PC-3 (cell line): ENCODE data around the gene ICA1L. TPM values are rescaled to one million over a fixed set of nuclear protein-coding genes. Genes with fewer than 3 reads are reported as not detected.
"Not testable (repeated sequence)": the region's sequence is repeated elsewhere in the genome, so short reads cannot be mapped to it uniquely, and the experiment has no call there.

Source experiments
- ATAC-seq: fragments of 200-7000 bp; cut with Tn5 transposase; 2 replicates; pipeline ENCODE4 v1.9.1; 2020; ENCODE audit warnings: mild to moderate bottlenecking, moderate library complexity
- BruUV-seq: library from RNA; stranded (reverse); fragments of 400-500 nt; replicated peaks from 2 replicates; lab custom pipeline; 2021; lab: Mats Ljungman, UMichigan
- CTCF ChIA-PET: fragments of 300-600 bp; sonication (Branson Sonifier 250); formaldehyde crosslinking; loops from one replicate; lab custom pipeline; 2022; ENCODE audit warnings: antibody characterized with exemption; lab: Charles Lee
- POLR2A ChIA-PET: fragments of 300-600 bp; sonication (Branson Sonifier 250); formaldehyde crosslinking; loops from one replicate; lab custom pipeline; 2022; ENCODE audit warnings: antibody characterized with exemption; ENCODE audit not compliant: unreplicated experiment; lab: Charles Lee
- DNase-seq: peaks from one replicate; pipeline ENCODE4 v3.0.0-alpha.2; 2015
- H2AFZ ChIP-seq: fragments of 300-600 bp; sonication (generic); 2 replicates; pipeline ENCODE4 v1.6.0; 2016; ENCODE audit warnings: antibody characterized with exemption, low read length
- H3F3A ChIP-seq: fragments of 300-600 bp; sonication (generic); one replicate; pipeline ENCODE4 v1.6.0; 2017; ENCODE audit warnings: antibody characterized with exemption, low read length, control low read depth, mild to moderate bottlenecking; ENCODE audit not compliant: unreplicated experiment
- H3K27ac ChIP-seq: fragments of 300-600 bp; sonication (generic); 2 replicates; pipeline ENCODE4 v1.5.1; 2016; ENCODE audit warnings: mild to moderate bottlenecking, low read length
- H3K27me3 ChIP-seq: fragments of 300-600 bp; sonication (generic); 2 replicates; pipeline ENCODE4 v1.6.1; 2016; ENCODE audit warnings: low read length, mixed read lengths
- H3K36me3 ChIP-seq: fragments of 300-600 bp; sonication (generic); 2 replicates; pipeline ENCODE4 v1.6.1; 2016; ENCODE audit warnings: low read depth, mixed run types, low read length, mixed read lengths
- H3K4me1 ChIP-seq: fragments of 300-600 bp; sonication (generic); 2 replicates; pipeline ENCODE4 v1.5.1; 2016; ENCODE audit warnings: low read length; ENCODE audit not compliant: insufficient read depth
- H3K4me2 ChIP-seq: fragments of 300-600 bp; sonication (generic); 2 replicates; pipeline ENCODE4 v1.6.0; 2016; ENCODE audit warnings: low read length
- H3K4me3 ChIP-seq: fragments of 300-600 bp; sonication (generic); 2 replicates; pipeline ENCODE4 v1.5.1; 2016; ENCODE audit warnings: mild to moderate bottlenecking, low read length, mixed read lengths
- H3K79me2 ChIP-seq: fragments of 300-600 bp; sonication (generic); 2 replicates; pipeline ENCODE4 v1.6.1; 2017; ENCODE audit warnings: low read length, mixed read lengths
- H3K9ac ChIP-seq: fragments of 300-600 bp; sonication (generic); 2 replicates; pipeline ENCODE4 v1.6.0; 2016; ENCODE audit warnings: mild to moderate bottlenecking, low read length
- H3K9me2 ChIP-seq: fragments of 300-600 bp; sonication (generic); replicated peaks from 2 replicates; pipeline ENCODE4 v1.6.1; 2016; ENCODE audit warnings: mixed run types, low read length, mixed read lengths
- H3K9me3 ChIP-seq: fragments of 300-600 bp; sonication (generic); 2 replicates; pipeline ENCODE4 v1.6.1; 2016; ENCODE audit warnings: low read length, mixed read lengths
- H4K20me1 ChIP-seq: fragments of 300-600 bp; sonication (generic); 2 replicates; pipeline ENCODE4 v1.6.1; 2016; ENCODE audit warnings: low read length, mixed read lengths
- EZH2 ChIP-seq: fragments of 300-600 bp; sonication (generic); IDR thresholded peaks from one replicate; pipeline ENCODE4 v1.6.1; 2017; ENCODE audit warnings: antibody characterized with exemption, mild to moderate bottlenecking, low read length; ENCODE audit not compliant: unreplicated experiment
- EZH2phosphoT487 ChIP-seq: fragments of 300-600 bp; sonication (generic); IDR thresholded peaks from 2 replicates; pipeline ENCODE4 v1.6.1; 2018; ENCODE audit warnings: mild to moderate bottlenecking, antibody characterized with exemption, low read length, borderline replicate concordance
- intact Hi-C: fragments of 100-400 bp; cut with micrococcal nuclease; formaldehyde crosslinking; loops from 2 replicates; pipeline ENCODE4 v1.9.0; 2023
- total RNA-seq: library from RNA; depleted of rRNA; stranded (reverse); fragments of >200 nt; gene quantifications from 2 replicates; pipeline ENCODE4 v1.2.3, GENCODE V29; 2014
- TF ChIP-seq, protein P1 (sequence below): fragments of 300-600 bp; sonication (generic); conservative IDR thresholded peaks from 2 replicates; pipeline ENCODE4 v1.5.1; 2017; ENCODE audit warnings: antibody characterized with exemption, low read depth, mild to moderate bottlenecking, low read length

Gene ICA1L
- total RNA-seq, 1 experiment from 2014 or later: 2.5 TPM

DNA sequence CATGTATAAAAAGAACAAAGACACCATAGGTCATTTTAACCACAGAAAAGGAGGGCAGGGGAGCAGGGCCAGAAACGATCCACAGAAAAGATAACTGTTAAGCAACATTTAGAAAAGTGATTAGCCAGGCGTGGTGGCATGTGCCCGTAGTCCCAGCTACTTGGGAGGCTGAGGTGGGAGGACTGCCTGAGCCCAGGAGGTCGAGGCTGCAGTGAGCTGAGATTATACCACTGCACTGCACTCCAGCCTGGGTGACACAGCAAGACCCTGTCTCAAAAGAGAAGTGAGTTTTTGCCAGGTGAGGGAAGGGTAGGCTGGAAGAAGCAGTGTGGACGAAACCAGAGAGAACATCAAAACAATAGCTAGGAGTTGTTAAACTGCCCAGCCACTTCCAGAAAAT lies 36.6 kb upstream of the ICA1L start:
- Histone ChIP-seq H3K4me2 (peak overlapping the region; percentile 12; the same call in 1 of the 2 replicates), H2AFZ (no peak overlapping the region), H4K20me1 (no peaks in the 10 kb centered on the region), H3K27ac (no peak overlapping the region), H3K36me3 (peaks cover 22% of the 10 kb centered on the region), H3K9me3 (no peaks in the 10 kb centered on the region), H3K79me2 (peaks cover 72% of the 10 kb centered on the region), H3K27me3 (no peaks in the 10 kb centered on the region), H3K4me1 (peaks cover 12% of the 10 kb centered on the region; the same call in 1 of the 2 replicates), H3K9ac (no peak overlapping the region), H3K4me3 (no peak overlapping the region), H3F3A (no peaks in the 10 kb centered on the region), H3K9me2 (no peaks in the 10 kb centered on the region)
- ChIA-PET CTCF (no interaction called here), POLR2A (no interaction called here)
- ATAC-seq (no peak), DNase-seq (no peak)
- intact Hi-C loops: no loop called here
- no TSS peak for BruUV-seq
- TF ChIP-seq, protein P1, sequence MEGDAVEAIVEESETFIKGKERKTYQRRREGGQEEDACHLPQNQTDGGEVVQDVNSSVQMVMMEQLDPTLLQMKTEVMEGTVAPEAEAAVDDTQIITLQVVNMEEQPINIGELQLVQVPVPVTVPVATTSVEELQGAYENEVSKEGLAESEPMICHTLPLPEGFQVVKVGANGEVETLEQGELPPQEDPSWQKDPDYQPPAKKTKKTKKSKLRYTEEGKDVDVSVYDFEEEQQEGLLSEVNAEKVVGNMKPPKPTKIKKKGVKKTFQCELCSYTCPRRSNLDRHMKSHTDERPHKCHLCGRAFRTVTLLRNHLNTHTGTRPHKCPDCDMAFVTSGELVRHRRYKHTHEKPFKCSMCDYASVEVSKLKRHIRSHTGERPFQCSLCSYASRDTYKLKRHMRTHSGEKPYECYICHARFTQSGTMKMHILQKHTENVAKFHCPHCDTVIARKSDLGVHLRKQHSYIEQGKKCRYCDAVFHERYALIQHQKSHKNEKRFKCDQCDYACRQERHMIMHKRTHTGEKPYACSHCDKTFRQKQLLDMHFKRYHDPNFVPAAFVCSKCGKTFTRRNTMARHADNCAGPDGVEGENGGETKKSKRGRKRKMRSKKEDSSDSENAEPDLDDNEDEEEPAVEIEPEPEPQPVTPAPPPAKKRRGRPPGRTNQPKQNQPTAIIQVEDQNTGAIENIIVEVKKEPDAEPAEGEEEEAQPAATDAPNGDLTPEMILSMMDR: no peak
- no peak for TF ChIP-seq EZH2phosphoT487
- TF ChIP-seq EZH2: no peak

DNA sequence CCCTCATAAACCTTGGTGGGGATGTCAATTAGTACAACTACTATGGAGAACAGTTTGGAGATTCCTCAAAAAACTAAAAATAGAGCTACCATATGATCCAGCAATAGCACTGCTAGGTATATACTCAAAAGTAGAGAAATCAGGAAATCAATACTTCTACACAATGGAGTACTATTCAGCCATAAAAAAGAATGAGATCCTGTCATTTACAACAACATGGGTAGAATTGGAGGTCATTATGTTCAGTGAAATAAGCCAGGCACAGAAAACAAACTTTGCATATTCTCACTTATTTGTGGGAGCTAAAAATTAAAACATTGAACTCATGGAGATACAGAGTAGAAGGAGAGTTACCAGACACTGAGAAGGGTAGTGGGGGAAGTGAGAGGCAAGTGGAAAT lies 33.9 kb upstream of the ICA1L start:
- POLR2A ChIA-PET, ATAC-seq, CTCF ChIA-PET: not testable (repeated sequence)

DNA sequence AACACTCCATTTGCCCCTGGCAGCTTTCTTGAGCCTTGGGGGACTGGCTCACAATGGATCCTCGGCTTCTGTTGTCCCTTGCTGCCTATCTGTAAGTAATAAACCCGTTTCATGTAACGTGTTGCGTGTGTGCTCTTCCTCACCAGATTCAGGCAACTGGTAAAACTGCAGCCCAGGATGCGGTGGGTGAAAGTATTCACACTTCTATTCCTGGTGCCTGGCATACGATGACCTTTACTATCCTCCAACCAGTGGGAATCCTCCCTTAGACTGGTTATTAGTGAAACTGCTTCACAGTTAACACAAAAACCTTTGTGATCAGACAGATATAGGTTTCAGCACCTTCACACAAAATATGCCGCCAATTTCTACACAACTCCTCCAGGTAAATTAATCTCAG lies 13.6 kb upstream of the ICA1L start:
- DNase-seq (no peak), ATAC-seq (no peak)
- TF ChIP-seq EZH2phosphoT487 (no peak), EZH2 (no peak)
- TF ChIP-seq, protein P1: no peak
- intact Hi-C loops: no loop called here
- H3K4me1 ChIP-seq: no peaks in the 10 kb centered on the region
- H3K4me2 ChIP-seq: no peak overlapping the region
- ChIA-PET CTCF (no interaction called here), POLR2A (interaction anchor here (0.5 kb wide), 1 partner anchor 161 kb away, joined by 3 read pairs; no protein-coding TSS in a partner anchor)
- H3K9me2 ChIP-seq: no peaks in the 10 kb centered on the region
- no peaks in the 10 kb centered on the region for H3K27me3 ChIP-seq
- BruUV-seq: no TSS peak
- no peak overlapping the region for H3K27ac ChIP-seq
- no peaks in the 10 kb centered on the region for H4K20me1 ChIP-seq
- no peak overlapping the region for H3K9ac ChIP-seq
- no peaks in the 10 kb centered on the region for H3K79me2 ChIP-seq
- no peaks in the 10 kb centered on the region for H3K9me3 ChIP-seq
- H3F3A ChIP-seq: no peaks in the 10 kb centered on the region
- no peak overlapping the region for H2AFZ ChIP-seq
- H3K36me3 ChIP-seq: peaks cover 17% of the 10 kb centered on the region; the same call in 1 of the 2 replicates
- H3K4me3 ChIP-seq: no peak overlapping the region

More for the DNA sequence above, 33.9 kb upstream of the ICA1L start:
- Histone ChIP-seq H3K79me2 (peaks cover 62% of the 10 kb centered on the region), H3K4me1 (peaks cover 12% of the 10 kb centered on the region; the same call in 1 of the 2 replicates), H3K36me3 (peaks cover 27% of the 10 kb centered on the region)
- H3F3A ChIP-seq, H3K27me3 ChIP-seq, H3K9me2 ChIP-seq, intact Hi-C loops, H3K27ac ChIP-seq, H4K20me1 ChIP-seq, H3K4me3 ChIP-seq, H3K4me2 ChIP-seq, DNase-seq, BruUV-seq, H2AFZ ChIP-seq, H3K9ac ChIP-seq, H3K9me3 ChIP-seq: not testable (repeated sequence)
